Activated naive CD4-positive, alpha-beta T cell treated with anti-CD3 and anti-CD28 coated beads for 36 hours (primary cell): ENCODE data around the gene ZNF195. TPM values are rescaled to one million over a fixed set of nuclear protein-coding genes. Genes with fewer than 3 reads are reported as not detected.
A peak's percentile ranks its signal among the peaks of the same experiment; 100 is the strongest.
"Not testable (repeated sequence)": the region's sequence is repeated elsewhere in the genome, so short reads cannot be mapped to it uniquely, and the experiment has no call there.

Source experiments
- CTCF ChIA-PET: fragments of 350-600 bp; sonication (Branson Sonifier 250); formaldehyde crosslinking; loops from one replicate; lab custom pipeline; 2021; ENCODE audit warnings: antibody characterized with exemption; lab: Charles Lee
- DNase-seq: peaks from one replicate; pipeline ENCODE4 v3.0.0-alpha.2; 2020
- H3K27ac Mint-ChIP-seq: one replicate; pipeline ENCODE4 v1.8.0; 2021; ENCODE audit warnings: mild to moderate bottlenecking, mixed read lengths
- H3K27me3 Mint-ChIP-seq: one replicate; pipeline ENCODE4 v1.8.0; 2021; ENCODE audit warnings: low read depth, mixed read lengths
- H3K36me3 Mint-ChIP-seq: one replicate; pipeline ENCODE4 v1.8.0; 2021; ENCODE audit warnings: low read depth, mixed read lengths
- H3K4me1 Mint-ChIP-seq: one replicate; pipeline ENCODE4 v1.8.0; 2021; ENCODE audit warnings: low read depth, mixed read lengths
- H3K4me3 Mint-ChIP-seq: one replicate; pipeline ENCODE4 v1.8.0; 2021; ENCODE audit warnings: mild to moderate bottlenecking, moderate library complexity, mixed read lengths
- H3K9me3 Mint-ChIP-seq: one replicate; pipeline ENCODE4 v1.8.0; 2021; ENCODE audit warnings: mixed read lengths
- intact Hi-C: fragments of 100-400 bp; cut with micrococcal nuclease; formaldehyde crosslinking; loops from one replicate; pipeline ENCODE4 v1.15.1; 2023
- total RNA-seq, 2 experiments: library from RNA; stranded (reverse); gene quantifications; one replicate each; pipeline ENCODE4 v1.2.3, GENCODE V29; 2021

Gene ZNF195
- total RNA-seq, 2 experiments from 2014 or later, result 26.7 to 29.2 TPM

DNA sequence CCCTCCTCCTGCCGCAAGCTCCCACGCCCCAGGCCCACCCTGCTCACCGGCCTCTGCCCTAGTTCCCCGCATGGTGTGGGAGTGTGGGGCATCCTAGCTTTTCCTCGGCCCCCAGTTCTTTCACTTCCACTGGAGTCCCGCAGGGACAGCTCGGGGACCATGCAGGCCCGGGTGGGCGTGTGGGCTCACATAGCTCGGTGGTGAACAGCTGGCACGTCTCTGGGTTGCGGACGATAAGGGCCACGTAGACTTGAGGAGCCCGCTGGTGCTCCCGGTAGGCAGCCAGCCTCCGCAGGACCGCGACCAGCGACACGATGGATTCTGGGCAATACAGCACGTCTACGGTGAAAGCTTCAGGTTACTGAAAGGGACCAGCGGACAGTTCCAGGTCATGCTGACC lies 34.7 kb upstream of the ZNF195 start:
- intact Hi-C loops, H3K27ac Mint-ChIP-seq, CTCF ChIA-PET: not testable (repeated sequence)

GRCh38 chr11:3412837-3413236 lies 33.9 kb upstream of the ZNF195 start:
- CTCF ChIA-PET, result interaction anchor here (0.7 kb wide), 1 partner anchor 56 kb away, joined by 3 read pairs; no protein-coding TSS in a partner anchor
- Mint-ChIP-seq H3K27me3 (no peaks in the 10 kb centered on the region), H3K4me3 (no peak overlapping the region), H3K4me1 (peaks cover 2% of the 10 kb centered on the region), H3K27ac (no peak overlapping the region), H3K36me3 (no peaks in the 10 kb centered on the region), H3K9me3 (no peaks in the 10 kb centered on the region)
- intact Hi-C loops, result no loop called here
- DNase-seq, result no peak

More for the DNA sequence above, 34.7 kb upstream of the ZNF195 start:
- not testable (repeated sequence) for H3K36me3 Mint-ChIP-seq, H3K9me3 Mint-ChIP-seq, H3K4me3 Mint-ChIP-seq, H3K27me3 Mint-ChIP-seq, DNase-seq, H3K4me1 Mint-ChIP-seq

DNA sequence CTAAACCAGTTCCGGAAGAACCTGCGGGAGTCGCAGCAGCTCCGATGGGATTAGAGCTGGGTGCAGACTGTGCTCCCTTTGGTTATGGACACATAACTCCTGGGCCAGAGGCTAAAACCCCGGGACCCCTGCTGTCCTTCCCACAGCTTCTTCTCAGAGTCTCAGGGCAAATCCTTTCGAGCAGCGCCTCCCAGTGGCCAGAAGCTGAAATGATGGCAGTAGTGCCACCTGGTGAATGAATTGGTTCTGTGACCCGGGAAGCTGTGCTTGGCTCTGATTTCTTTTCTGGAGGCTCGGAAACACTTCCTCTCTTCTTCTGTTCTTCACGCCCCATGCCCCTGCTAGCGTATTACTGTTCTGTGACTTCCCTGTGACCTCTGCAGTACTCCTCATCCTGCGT lies 29.8 kb upstream of the ZNF195 start:
- DNase-seq, result peak; percentile 91
- H3K36me3 Mint-ChIP-seq, H3K9me3 Mint-ChIP-seq, H3K4me3 Mint-ChIP-seq, H3K4me1 Mint-ChIP-seq, H3K27me3 Mint-ChIP-seq, H3K27ac Mint-ChIP-seq: not testable (repeated sequence)
- CTCF ChIA-PET, result interaction anchor here (0.6 to 6.1 kb wide), 19 partner anchors 9 to 1201 kb away, joined by 3 to 77 read pairs (median 3); partner anchors contain the start of gene ZNF195
- intact Hi-C loops, result loop anchor here (2.0 kb wide), 1 partner anchor 30 kb away; the partner anchor contains the start of gene ZNF195

DNA sequence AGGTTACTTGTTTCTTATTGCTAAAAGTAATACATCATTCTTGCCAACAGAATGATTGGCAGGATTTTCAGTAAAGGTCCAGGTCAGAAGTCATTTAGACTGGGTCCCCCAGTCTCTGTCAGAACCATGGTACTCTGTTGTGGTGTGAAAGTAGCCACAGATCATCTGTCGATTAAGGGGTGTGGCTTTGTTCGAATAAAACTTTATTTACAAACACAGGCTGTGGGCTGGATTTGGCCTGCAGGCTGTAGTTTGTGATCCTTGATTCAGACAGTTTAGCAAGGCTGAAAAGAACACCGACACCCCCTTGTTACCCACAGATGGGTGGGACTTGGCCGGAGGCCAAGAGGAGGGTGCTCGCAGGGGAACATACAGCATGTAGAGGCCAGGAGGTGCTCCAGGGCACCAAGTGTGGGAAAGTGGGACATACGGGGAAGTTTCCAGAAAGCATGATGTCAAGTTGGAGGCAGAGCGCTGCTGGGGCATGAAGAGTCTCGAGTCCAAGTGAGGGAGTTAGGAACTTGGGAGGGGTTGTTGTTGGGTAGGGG lies 29.2 kb upstream of the ZNF195 start:
- not testable (repeated sequence) for H3K4me1 Mint-ChIP-seq, DNase-seq, H3K36me3 Mint-ChIP-seq, H3K4me3 Mint-ChIP-seq, H3K27ac Mint-ChIP-seq, H3K9me3 Mint-ChIP-seq, H3K27me3 Mint-ChIP-seq
- intact Hi-C loops, result loop anchor here (2.0 kb wide), 1 partner anchor 29 kb away; the partner anchor contains the start of gene ZNF195
- CTCF ChIA-PET, result interaction anchor here (0.6 to 6.1 kb wide), 15 partner anchors 8 to 392 kb away, joined by 3 to 77 read pairs (median 3); partner anchors contain the start of gene ZNF195

DNA sequence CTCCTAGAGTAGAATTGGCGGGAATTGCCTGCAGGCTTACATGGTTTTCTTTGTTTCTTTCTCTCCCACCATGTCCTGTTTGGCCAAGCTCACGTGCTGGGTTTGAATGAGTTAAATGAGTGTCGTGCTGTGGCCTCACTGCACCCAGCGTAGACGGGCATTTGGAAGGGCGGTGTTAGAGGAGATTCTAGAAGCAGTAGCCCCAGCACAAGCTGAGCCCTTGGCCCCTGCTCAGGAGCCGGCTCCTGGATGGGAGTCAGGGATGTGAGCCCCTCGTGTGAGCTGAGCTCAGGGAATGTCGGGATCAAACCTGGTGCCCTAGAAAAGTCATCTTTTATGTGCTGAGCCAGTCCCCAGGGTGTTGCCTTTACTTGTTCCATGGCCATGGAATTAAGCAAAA lies 28.0 kb upstream of the ZNF195 start:
- CTCF ChIA-PET, result interaction anchor here (0.8 to 6.1 kb wide), 3 partner anchors 28 to 190 kb away, joined by 3 to 77 read pairs (median 5); partner anchors contain the start of gene ZNF195
- H3K4me1 Mint-ChIP-seq, H3K36me3 Mint-ChIP-seq, DNase-seq, H3K9me3 Mint-ChIP-seq, H3K27ac Mint-ChIP-seq, intact Hi-C loops, H3K27me3 Mint-ChIP-seq, H3K4me3 Mint-ChIP-seq: not testable (repeated sequence)

DNA sequence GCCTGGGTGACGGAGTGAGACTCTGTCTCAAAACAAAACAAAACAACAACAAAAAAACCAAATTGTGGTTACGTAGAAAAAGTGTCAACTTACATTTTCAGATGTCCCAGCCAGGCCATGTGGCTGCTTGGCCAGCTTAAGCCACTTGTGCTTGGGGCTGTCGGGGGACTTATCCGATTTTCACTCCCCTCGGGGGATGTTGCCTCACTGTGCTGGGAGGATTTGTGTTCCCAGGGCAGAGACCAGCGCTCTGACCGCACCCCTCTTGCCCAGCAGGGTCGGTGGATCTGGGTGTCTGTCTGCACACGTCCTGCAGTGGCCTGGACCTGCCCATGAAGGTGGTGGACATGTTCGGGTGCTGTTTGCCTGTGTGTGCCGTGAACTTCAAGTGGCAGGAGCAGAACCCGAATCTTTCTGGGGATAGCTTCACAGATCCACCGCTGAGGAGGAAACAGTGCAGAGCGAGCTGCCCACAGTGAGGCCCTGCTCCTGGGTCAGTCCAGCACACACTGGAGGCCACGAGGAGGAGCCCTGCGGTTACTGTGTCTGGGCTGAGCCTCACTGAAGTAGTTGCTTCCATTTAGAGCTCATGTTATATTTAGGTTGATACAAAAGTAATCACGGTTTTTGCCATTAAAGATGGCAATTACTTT lies 27.4 kb upstream of the ZNF195 start:
- H3K9me3 Mint-ChIP-seq, H3K27ac Mint-ChIP-seq, DNase-seq, H3K4me3 Mint-ChIP-seq, H3K4me1 Mint-ChIP-seq, H3K36me3 Mint-ChIP-seq, intact Hi-C loops, H3K27me3 Mint-ChIP-seq: not testable (repeated sequence)
- CTCF ChIA-PET, result interaction anchor here (1.1 to 6.1 kb wide), 3 partner anchors 25 to 190 kb away, joined by 3 to 77 read pairs (median 5); no protein-coding TSS in a partner anchor

DNA sequence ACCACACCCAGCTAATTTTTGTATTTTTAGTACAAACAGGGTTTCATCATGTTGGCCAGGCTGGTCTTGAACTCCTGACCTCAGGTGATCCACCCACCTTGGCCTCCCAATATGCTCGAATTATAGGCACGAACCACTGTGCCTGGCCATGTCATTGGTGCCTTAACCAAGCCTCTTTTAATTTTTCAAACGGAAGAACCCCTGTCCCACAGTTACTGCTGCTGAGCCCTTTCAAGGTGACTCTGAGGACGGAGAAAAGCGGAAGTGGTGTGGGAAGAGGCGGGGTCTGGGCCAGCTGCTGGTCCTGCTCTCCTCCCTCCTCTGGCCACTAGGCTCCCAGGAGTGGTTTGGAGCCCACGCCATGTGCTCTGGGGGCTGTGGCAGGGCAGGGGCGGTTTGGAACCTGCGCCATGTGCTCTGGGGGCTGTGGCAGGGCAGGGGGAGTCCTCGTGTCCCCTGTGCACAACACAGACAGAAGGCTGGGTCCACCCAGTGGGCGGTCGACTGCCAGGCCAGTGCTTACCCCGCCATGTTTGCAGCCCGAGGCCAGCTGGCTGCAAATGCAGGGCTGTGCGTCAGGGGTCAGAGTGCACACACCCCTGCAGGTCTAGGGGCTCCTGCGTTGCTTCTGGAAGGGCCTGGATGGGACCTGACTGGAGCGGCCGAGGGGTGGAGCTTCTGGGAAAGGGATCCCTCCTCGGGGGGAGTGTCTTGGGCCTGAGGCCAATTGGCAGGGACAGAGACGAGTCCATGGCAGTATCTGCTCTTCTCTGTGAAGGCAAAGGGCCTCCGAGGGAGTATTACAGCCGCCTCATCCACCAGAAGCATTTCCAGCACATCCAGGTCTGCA lies 25.4 kb upstream of the ZNF195 start:
- DNase-seq, H3K9me3 Mint-ChIP-seq, H3K27me3 Mint-ChIP-seq, H3K4me1 Mint-ChIP-seq, H3K27ac Mint-ChIP-seq, intact Hi-C loops, H3K4me3 Mint-ChIP-seq, H3K36me3 Mint-ChIP-seq: not testable (repeated sequence)
- CTCF ChIA-PET, result interaction anchor here (1.5 kb wide), 1 partner anchor 63 kb away, joined by 5 read pairs; no protein-coding TSS in a partner anchor

- CTCF ChIA-PET, H3K4me1 Mint-ChIP-seq, H3K27ac Mint-ChIP-seq, H3K9me3 Mint-ChIP-seq, DNase-seq, H3K27me3 Mint-ChIP-seq, H3K36me3 Mint-ChIP-seq, intact Hi-C loops, H3K4me3 Mint-ChIP-seq: not testable (repeated sequence)
These were observed 23.9 kb upstream of the ZNF195 start for GRCh38 chr11:3402861-3403250.

DNA sequence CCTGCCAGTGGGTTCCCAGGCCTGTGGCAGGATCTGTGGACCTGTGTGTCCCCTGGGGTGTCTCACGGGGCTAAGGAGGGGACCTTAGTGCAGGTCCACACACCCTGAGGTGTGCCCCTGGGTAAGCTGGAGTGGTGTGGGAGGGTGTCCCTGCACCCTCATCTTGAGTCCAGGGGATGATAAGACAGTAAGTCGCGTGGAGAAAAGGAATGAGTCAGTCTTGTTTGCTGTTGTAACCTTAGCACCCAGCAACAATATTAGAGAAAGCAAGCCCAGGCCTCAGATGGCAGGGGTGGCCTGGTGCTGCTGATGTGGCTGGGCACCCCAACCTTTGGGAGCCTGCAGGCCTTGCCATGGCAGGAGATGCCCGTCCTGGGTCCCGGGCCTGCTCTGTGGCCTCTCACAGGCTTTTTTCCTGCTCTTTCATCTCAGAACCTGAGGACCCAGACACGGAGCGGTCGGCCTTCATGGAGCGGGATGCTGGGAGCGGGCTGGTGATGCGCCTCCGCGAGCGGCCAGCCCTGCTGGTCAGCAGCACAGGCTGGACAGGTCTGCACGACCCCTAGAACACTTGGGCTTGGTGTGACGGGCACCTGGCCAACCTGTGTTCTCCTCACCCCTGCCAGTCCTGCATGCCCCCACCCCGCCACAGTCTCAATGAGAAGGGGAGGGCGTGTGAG lies 23.4 kb upstream of the ZNF195 start:
- H3K27ac Mint-ChIP-seq, CTCF ChIA-PET, intact Hi-C loops, H3K9me3 Mint-ChIP-seq, H3K27me3 Mint-ChIP-seq, H3K4me1 Mint-ChIP-seq, H3K36me3 Mint-ChIP-seq, DNase-seq, H3K4me3 Mint-ChIP-seq: not testable (repeated sequence)

- DNase-seq, H3K9me3 Mint-ChIP-seq, H3K4me1 Mint-ChIP-seq, H3K27ac Mint-ChIP-seq, intact Hi-C loops, CTCF ChIA-PET, H3K4me3 Mint-ChIP-seq, H3K27me3 Mint-ChIP-seq, H3K36me3 Mint-ChIP-seq: not testable (repeated sequence)
These were observed 22.1 kb upstream of the ZNF195 start for GRCh38 chr11:3401052-3401451.

DNA sequence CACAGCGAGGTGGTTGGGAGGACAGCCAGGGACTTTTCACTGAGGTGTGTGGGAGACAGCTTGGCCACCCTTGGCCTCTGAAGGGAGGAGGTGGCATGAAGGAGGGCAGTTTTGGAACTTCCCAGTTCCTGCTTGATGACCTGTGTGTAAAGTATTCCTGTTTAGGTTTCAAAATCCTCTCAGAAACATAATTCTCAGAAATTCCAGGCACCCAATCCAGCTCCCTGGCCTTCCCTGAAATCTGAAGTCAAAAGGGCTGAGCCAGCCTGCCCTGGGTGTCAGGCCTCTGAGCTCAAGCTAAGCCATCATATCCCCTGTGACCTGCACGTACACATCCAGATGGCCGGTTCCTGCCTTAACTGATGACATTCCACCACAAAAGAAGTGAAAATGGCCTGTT lies 19.6 kb upstream of the ZNF195 start:
- H3K36me3 Mint-ChIP-seq, DNase-seq, CTCF ChIA-PET, H3K9me3 Mint-ChIP-seq, H3K27me3 Mint-ChIP-seq, H3K4me1 Mint-ChIP-seq, intact Hi-C loops, H3K4me3 Mint-ChIP-seq, H3K27ac Mint-ChIP-seq: not testable (repeated sequence)

DNA sequence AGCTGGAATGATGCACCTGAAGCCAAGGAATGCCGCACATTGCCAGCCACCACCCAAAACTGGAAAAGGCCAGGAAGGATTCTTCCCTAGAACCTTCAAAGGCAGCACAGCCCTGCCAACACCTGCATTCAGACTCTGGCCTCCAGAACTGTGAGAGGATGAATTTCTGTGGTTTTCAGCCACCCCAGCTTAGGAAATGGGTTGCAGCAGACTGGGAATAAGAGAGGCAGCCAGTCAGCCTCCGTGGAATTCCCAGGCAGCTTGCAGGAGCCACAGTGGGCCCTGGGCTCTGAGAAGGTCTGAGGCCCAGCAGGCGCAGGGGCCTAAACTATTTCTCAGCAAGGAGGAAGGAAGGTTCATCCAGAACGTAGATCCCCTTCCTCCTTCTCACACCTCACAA lies 19.2 kb upstream of the ZNF195 start:
- CTCF ChIA-PET, DNase-seq, intact Hi-C loops, H3K4me1 Mint-ChIP-seq, H3K36me3 Mint-ChIP-seq, H3K9me3 Mint-ChIP-seq, H3K4me3 Mint-ChIP-seq, H3K27me3 Mint-ChIP-seq, H3K27ac Mint-ChIP-seq: not testable (repeated sequence)
